Glutamatergic neuron (in vitro differentiated cells): ENCODE data around the gene ARPP21. TPM values are rescaled to one million over a fixed set of nuclear protein-coding genes. Genes with fewer than 3 reads are reported as not detected.

Experiments
- DNase-seq: peaks from one replicate; pipeline ENCODE4 v3.0.0; 2022
- H3K27ac Mint-ChIP-seq: one replicate; pipeline ENCODE4 v1.8.0; 2020; ENCODE audit warnings: mild to moderate bottlenecking, mixed read lengths, inconsistent platforms; ENCODE audit not compliant: unreplicated experiment
- H3K27me3 Mint-ChIP-seq: one replicate; pipeline ENCODE4 v1.8.0; 2020; ENCODE audit warnings: mild to moderate bottlenecking, moderate library complexity, mixed read lengths, inconsistent platforms; ENCODE audit not compliant: unreplicated experiment
- H3K36me3 Mint-ChIP-seq: one replicate; pipeline ENCODE4 v1.8.0; 2020; ENCODE audit warnings: mild to moderate bottlenecking, mixed read lengths, inconsistent platforms; ENCODE audit not compliant: unreplicated experiment
- H3K4me1 Mint-ChIP-seq: one replicate; pipeline ENCODE4 v1.8.0; 2020; ENCODE audit warnings: mild to moderate bottlenecking, low read depth, mixed read lengths, inconsistent platforms; ENCODE audit not compliant: unreplicated experiment
- H3K4me3 Mint-ChIP-seq: one replicate; pipeline ENCODE4 v1.8.0; 2020; ENCODE audit warnings: mild to moderate bottlenecking, mixed read lengths, inconsistent platforms; ENCODE audit not compliant: unreplicated experiment
- H3K9me3 Mint-ChIP-seq: one replicate; pipeline ENCODE4 v1.8.0; 2020; ENCODE audit warnings: mild to moderate bottlenecking, moderate library complexity, mixed read lengths, inconsistent platforms; ENCODE audit not compliant: unreplicated experiment
- total RNA-seq: library from RNA; stranded (reverse); fragmentation: NEBNext Ultra II Directional; extraction: Animal tissue kit (Norgen Biotek cat#: 25700); gene quantifications from one replicate; pipeline ENCODE4 v1.2.1, GENCODE V29; 2021; ENCODE audit not compliant: unreplicated experiment
- TF ChIP-seq, protein P1 (sequence below): fragments of 200-600 bp; sonication (generic); IDR thresholded peaks from one replicate; pipeline ENCODE4 v1.5.0; 2021; ENCODE audit not compliant: partially characterized antibody, unreplicated experiment

ARPP21 gene
- total RNA-seq, 1 donor from 2014 or later, result 10.3 TPM

GRCh38 chr3:35663471-35663870, 24.1 kb downstream of the ARPP21 start:
- TF ChIP-seq, protein P1, sequence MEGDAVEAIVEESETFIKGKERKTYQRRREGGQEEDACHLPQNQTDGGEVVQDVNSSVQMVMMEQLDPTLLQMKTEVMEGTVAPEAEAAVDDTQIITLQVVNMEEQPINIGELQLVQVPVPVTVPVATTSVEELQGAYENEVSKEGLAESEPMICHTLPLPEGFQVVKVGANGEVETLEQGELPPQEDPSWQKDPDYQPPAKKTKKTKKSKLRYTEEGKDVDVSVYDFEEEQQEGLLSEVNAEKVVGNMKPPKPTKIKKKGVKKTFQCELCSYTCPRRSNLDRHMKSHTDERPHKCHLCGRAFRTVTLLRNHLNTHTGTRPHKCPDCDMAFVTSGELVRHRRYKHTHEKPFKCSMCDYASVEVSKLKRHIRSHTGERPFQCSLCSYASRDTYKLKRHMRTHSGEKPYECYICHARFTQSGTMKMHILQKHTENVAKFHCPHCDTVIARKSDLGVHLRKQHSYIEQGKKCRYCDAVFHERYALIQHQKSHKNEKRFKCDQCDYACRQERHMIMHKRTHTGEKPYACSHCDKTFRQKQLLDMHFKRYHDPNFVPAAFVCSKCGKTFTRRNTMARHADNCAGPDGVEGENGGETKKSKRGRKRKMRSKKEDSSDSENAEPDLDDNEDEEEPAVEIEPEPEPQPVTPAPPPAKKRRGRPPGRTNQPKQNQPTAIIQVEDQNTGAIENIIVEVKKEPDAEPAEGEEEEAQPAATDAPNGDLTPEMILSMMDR, result no peak
- Mint-ChIP-seq H3K27ac (peak overlapping the region; percentile 14), H3K27me3 (peaks cover 9% of the 10 kb centered on the region), H3K4me3 (no peak overlapping the region), H3K4me1 (peaks cover 35% of the 10 kb centered on the region), H3K36me3 (no peaks in the 10 kb centered on the region), H3K9me3 (peaks cover 8% of the 10 kb centered on the region)
- no peak for DNase-seq

DNA sequence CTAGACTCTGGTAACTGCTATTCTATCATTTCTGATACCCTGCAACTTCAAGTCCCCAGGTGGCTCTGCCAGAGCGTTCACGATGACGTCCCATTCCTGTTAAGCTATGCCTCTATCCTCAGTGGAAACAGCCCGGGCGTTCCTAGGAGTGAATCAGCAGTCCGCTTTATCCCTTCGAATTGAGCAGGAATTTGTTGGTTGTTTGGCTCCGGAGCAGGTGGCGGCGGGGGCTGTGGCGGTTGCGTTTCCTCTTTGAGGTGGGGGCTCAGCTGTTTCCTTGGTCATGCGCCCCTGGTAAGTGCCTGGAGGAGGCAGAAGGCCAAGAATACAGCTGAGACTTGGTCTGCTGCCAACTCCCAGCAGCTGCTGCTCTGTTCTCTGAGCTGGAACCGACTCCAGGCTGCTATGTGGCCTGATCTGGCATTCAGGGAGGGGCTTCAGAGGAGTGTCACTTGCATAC, 25.2 kb downstream of the ARPP21 start:
- peak; percentile 90 for DNase-seq
- peaks cover 9% of the 10 kb centered on the region for H3K27me3 Mint-ChIP-seq
- H3K4me1 Mint-ChIP-seq, result peaks cover 32% of the 10 kb centered on the region
- H3K36me3 Mint-ChIP-seq, result no peaks in the 10 kb centered on the region
- peak overlapping the region; percentile 68 for H3K4me3 Mint-ChIP-seq
- H3K27ac Mint-ChIP-seq, result peak overlapping the region; percentile 75
- peaks cover 8% of the 10 kb centered on the region for H3K9me3 Mint-ChIP-seq
- TF ChIP-seq, protein P1, result no peak

DNA sequence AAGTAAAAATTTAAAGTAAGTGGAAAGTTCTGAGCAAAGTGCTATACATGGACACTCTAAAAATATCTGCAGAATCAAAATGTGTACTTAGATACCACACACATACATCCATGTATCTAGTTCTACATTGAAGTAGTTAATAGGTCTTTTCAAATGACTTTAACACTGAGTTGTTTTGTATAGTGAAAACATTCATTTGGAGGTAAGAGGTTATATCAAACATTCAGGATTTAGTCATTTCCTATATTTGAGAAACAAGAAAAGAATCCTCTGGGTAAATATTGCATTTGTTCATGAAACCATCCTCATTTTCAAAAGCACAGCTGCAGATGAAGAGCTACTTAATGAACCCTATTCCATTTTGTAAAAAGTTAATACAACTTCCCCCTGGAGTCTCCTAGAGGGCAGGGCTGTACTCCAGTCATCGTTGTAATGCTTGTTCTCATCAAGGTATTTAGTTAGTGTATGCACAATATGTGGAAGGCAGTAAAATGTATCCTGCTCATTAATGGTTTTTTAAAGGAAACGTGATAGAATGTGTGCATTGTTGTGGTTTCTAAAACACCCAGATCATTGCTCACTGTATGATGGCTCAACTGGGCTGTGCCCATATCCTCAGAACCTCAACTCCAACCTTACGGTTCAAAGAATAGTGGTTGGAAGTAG, 26.2 kb downstream of the ARPP21 start:
- Mint-ChIP-seq H3K4me1 (peaks cover 38% of the 10 kb centered on the region), H3K36me3 (no peaks in the 10 kb centered on the region), H3K27ac (no peak overlapping the region), H3K4me3 (no peak overlapping the region), H3K9me3 (peaks cover 13% of the 10 kb centered on the region), H3K27me3 (peaks cover 9% of the 10 kb centered on the region)
- no peak for DNase-seq
- TF ChIP-seq, protein P1, result no peak

DNA sequence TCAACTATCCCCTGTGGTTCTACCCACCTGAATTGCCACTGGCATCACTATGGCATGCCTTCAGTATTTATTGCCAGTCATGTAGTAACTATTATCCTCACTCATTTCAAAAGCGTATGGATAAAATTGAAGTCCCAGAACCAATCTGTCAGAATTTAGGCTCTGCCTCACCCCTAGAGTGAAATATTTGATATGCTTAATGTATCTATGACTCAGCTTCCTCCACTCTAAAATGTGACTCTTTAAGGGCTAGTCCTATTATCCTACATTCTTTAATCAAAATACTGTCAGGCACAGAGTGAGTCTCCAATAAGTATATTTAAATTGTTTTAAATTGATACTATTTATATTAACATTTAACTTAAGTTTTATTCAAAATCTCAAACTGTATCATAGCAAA, 27.6 kb downstream of the ARPP21 start:
- TF ChIP-seq, protein P1, result no peak

GRCh38 chr3:35670408-35670965, 31.2 kb downstream of the ARPP21 start:
- DNase-seq, result peak; percentile 36
- no peaks in the 10 kb centered on the region for H3K36me3 Mint-ChIP-seq
- peak overlapping the region; percentile 63 for H3K4me3 Mint-ChIP-seq
- H3K27ac Mint-ChIP-seq, result peak overlapping the region; percentile 95
- peaks cover 43% of the 10 kb centered on the region for H3K4me1 Mint-ChIP-seq
- TF ChIP-seq, protein P1, result no peak
- H3K27me3 Mint-ChIP-seq, result peaks cover 2% of the 10 kb centered on the region
- H3K9me3 Mint-ChIP-seq, result peaks cover 8% of the 10 kb centered on the region

More for the DNA sequence above, 27.6 kb downstream of the ARPP21 start:
- Mint-ChIP-seq H3K9me3 (peaks cover 16% of the 10 kb centered on the region), H3K36me3 (no peaks in the 10 kb centered on the region), H3K4me3 (no peak overlapping the region), H3K27ac (no peak overlapping the region), H3K4me1 (peaks cover 50% of the 10 kb centered on the region), H3K27me3 (peaks cover 9% of the 10 kb centered on the region)
- no peak for DNase-seq
